Measurements from ENCODE around the gene EPB41L5. TPM values are rescaled to one million over a fixed set of nuclear protein-coding genes. Genes with fewer than 3 reads are reported as not detected.

EPB41L5 gene
- polyA plus RNA-seq, 4 donors: 10.6 to 34.6 (median 12.6) TPM

GRCh38 chr2:120221616-120222015 is 208.7 kb downstream of the EPB41L5 start:
- no peak for DNase-seq
- no peak for FAIRE-seq
- 93 to 96% (median 93%) methylated on average over 8 of the region's 8 CpGs for WGBS, 3 donors

GRCh38 chr2:120222186-120223033 is 209.5 kb downstream of the EPB41L5 start:
- H3K36me3 ChIP-seq (ENCODE audit: control insufficient read depth in 3 of 3, insufficient read depth in 2 of 3, low read depth in 1 of 3, low read length in 3 of 3): peaks cover 0 to 37% (median 0%) of the 10 kb centered on the region in 3 donors
- 76 to 87% (median 78%) methylated on average over 42 to 49 of the region's 49 CpGs for WGBS, 3 donors
- peaks cover 0 to 35% of the 10 kb centered on the region in 2 donors for H3K9me3 ChIP-seq (ENCODE audit: control insufficient read depth in 2 of 2, insufficient read depth in 1 of 2, low read depth in 1 of 2, low read length in 1 of 2)
- no peaks in the 10 kb centered on the region for H3K27me3 ChIP-seq (ENCODE audit: control insufficient read depth in 3 of 3, insufficient read depth in 3 of 3, low read length in 3 of 3)
- DNase-seq (no peak), FAIRE-seq (no peak)
- H3K27ac ChIP-seq (ENCODE audit: low read depth in 1 of 3, low read length in 2 of 3): peak overlapping the region; percentile 93 to 97 (median 94)
- peak overlapping the region in 2 of 3 donors; percentile 60 to 67 for H3K4me3 ChIP-seq (ENCODE audit: low read depth in 1 of 3, low read length in 3 of 3)
- H3K4me1 ChIP-seq (ENCODE audit: control insufficient read depth in 3 of 3, insufficient read depth in 2 of 3, low read depth in 1 of 3, low read length in 2 of 3): peaks cover 0 to 14% (median 3%) of the 10 kb centered on the region in 3 donors

More at GRCh38 chr2:120221616-120222015, 208.7 kb downstream of the EPB41L5 start:
- no peaks in the 10 kb centered on the region for H3K27me3 ChIP-seq (ENCODE audit: control insufficient read depth in 3 of 3, insufficient read depth in 3 of 3, low read length in 3 of 3)
- H3K36me3 ChIP-seq (ENCODE audit: control insufficient read depth in 3 of 3, insufficient read depth in 2 of 3, low read depth in 1 of 3, low read length in 3 of 3): peaks cover 0 to 37% (median 0%) of the 10 kb centered on the region in 3 donors
- no peak overlapping the region for H3K27ac ChIP-seq (ENCODE audit: low read depth in 1 of 3, low read length in 2 of 3)
- peaks cover 0 to 36% of the 10 kb centered on the region in 2 donors for H3K9me3 ChIP-seq (ENCODE audit: control insufficient read depth in 2 of 2, insufficient read depth in 1 of 2, low read depth in 1 of 2, low read length in 1 of 2)
- H3K4me1 ChIP-seq (ENCODE audit: control insufficient read depth in 3 of 3, insufficient read depth in 2 of 3, low read depth in 1 of 3, low read length in 2 of 3): peaks cover 0 to 14% (median 3%) of the 10 kb centered on the region in 3 donors
- no peak overlapping the region for H3K4me3 ChIP-seq (ENCODE audit: low read depth in 1 of 3, low read length in 3 of 3)

- H3K27ac ChIP-seq (ENCODE audit: low read depth in 1 of 3, low read length in 2 of 3): peak within 1 kb of the TSS; percentile 93 to 97 (median 94)
- no peaks in the 10 kb centered on the region for H3K27me3 ChIP-seq (ENCODE audit: control insufficient read depth in 3 of 3, insufficient read depth in 3 of 3, low read length in 3 of 3)
- peak within 1 kb of the TSS; percentile 60 to 79 (median 67) for H3K4me3 ChIP-seq (ENCODE audit: low read depth in 1 of 3, low read length in 3 of 3)
- H3K36me3 ChIP-seq (ENCODE audit: control insufficient read depth in 3 of 3, insufficient read depth in 2 of 3, low read depth in 1 of 3, low read length in 3 of 3): peaks cover 0 to 29% (median 0%) of the 10 kb centered on the region in 3 donors
- H3K4me1 ChIP-seq (ENCODE audit: control insufficient read depth in 3 of 3, insufficient read depth in 2 of 3, low read depth in 1 of 3, low read length in 2 of 3): peaks cover 0 to 16% (median 3%) of the 10 kb centered on the region in 3 donors
- WGBS, 3 donors: 1 to 2% (median 1%) methylated on average over 87 to 108 of the region's 108 CpGs
- DNase-seq (peak; percentile 89 to 98), FAIRE-seq (no peak)
- peaks cover 0 to 27% of the 10 kb centered on the region in 2 donors for H3K9me3 ChIP-seq (ENCODE audit: control insufficient read depth in 2 of 2, insufficient read depth in 1 of 2, low read depth in 1 of 2, low read length in 1 of 2)
Measured at GRCh38 chr2:120223034-120223912, 210.4 kb downstream of the EPB41L5 start, which contains the start of gene TMEM185B. TMEM185B (minus strand) TSS chr2:120223400; CDS start chr2:120222976, 424 bp downstream.

GRCh38 chr2:120224256-120224655 is 211.4 kb downstream of the EPB41L5 start:
- no peak for DNase-seq
- H3K27ac ChIP-seq (ENCODE audit: low read depth in 1 of 3, low read length in 2 of 3): peak overlapping the region in 1 of 3 donors; percentile 93
- H3K36me3 ChIP-seq (ENCODE audit: control insufficient read depth in 3 of 3, insufficient read depth in 2 of 3, low read depth in 1 of 3, low read length in 3 of 3): peaks cover 0 to 19% (median 0%) of the 10 kb centered on the region in 3 donors
- peaks cover 0 to 16% (median 3%) of the 10 kb centered on the region in 3 donors for H3K4me1 ChIP-seq (ENCODE audit: control insufficient read depth in 3 of 3, insufficient read depth in 2 of 3, low read depth in 1 of 3, low read length in 2 of 3)
- no peak for FAIRE-seq
- H3K27me3 ChIP-seq (ENCODE audit: control insufficient read depth in 3 of 3, insufficient read depth in 3 of 3, low read length in 3 of 3): no peaks in the 10 kb centered on the region
- peaks cover 0 to 19% of the 10 kb centered on the region in 2 donors for H3K9me3 ChIP-seq (ENCODE audit: control insufficient read depth in 2 of 2, insufficient read depth in 1 of 2, low read depth in 1 of 2, low read length in 1 of 2)
- 89 to 94% (median 92%) methylated on average over 13 of the region's 13 CpGs for WGBS, 3 donors
- H3K4me3 ChIP-seq (ENCODE audit: low read depth in 1 of 3, low read length in 3 of 3): peak overlapping the region in 1 of 3 donors; percentile 67

GRCh38 chr2:120224735-120225548 is 212.1 kb downstream of the EPB41L5 start:
- DNase-seq (no peak), FAIRE-seq (no peak)
- H3K9me3 ChIP-seq (ENCODE audit: control insufficient read depth in 2 of 2, insufficient read depth in 1 of 2, low read depth in 1 of 2, low read length in 1 of 2): peaks cover 0 to 14% of the 10 kb centered on the region in 2 donors
- 86 to 94% (median 88%) methylated on average over 9 of the region's 9 CpGs for WGBS, 3 donors
- no peak overlapping the region for H3K27ac ChIP-seq (ENCODE audit: low read depth in 1 of 3, low read length in 2 of 3)
- peaks cover 0 to 19% (median 3%) of the 10 kb centered on the region in 3 donors for H3K4me1 ChIP-seq (ENCODE audit: control insufficient read depth in 3 of 3, insufficient read depth in 2 of 3, low read depth in 1 of 3, low read length in 2 of 3)
- peaks cover 0 to 12% (median 0%) of the 10 kb centered on the region in 3 donors for H3K36me3 ChIP-seq (ENCODE audit: control insufficient read depth in 3 of 3, insufficient read depth in 2 of 3, low read depth in 1 of 3, low read length in 3 of 3)
- no peaks in the 10 kb centered on the region for H3K27me3 ChIP-seq (ENCODE audit: control insufficient read depth in 3 of 3, insufficient read depth in 3 of 3, low read length in 3 of 3)
- no peak overlapping the region for H3K4me3 ChIP-seq (ENCODE audit: low read depth in 1 of 3, low read length in 3 of 3)

- peaks cover 0 to 14% of the 10 kb centered on the region in 2 donors for H3K9me3 ChIP-seq (ENCODE audit: control insufficient read depth in 2 of 2, insufficient read depth in 1 of 2, low read depth in 1 of 2, low read length in 1 of 2)
- DNase-seq (no peak), FAIRE-seq (no peak)
- H3K27me3 ChIP-seq (ENCODE audit: control insufficient read depth in 3 of 3, insufficient read depth in 3 of 3, low read length in 3 of 3): no peaks in the 10 kb centered on the region
- H3K27ac ChIP-seq (ENCODE audit: low read depth in 1 of 3, low read length in 2 of 3): no peak overlapping the region
- peaks cover 0 to 23% (median 3%) of the 10 kb centered on the region in 3 donors for H3K4me1 ChIP-seq (ENCODE audit: control insufficient read depth in 3 of 3, insufficient read depth in 2 of 3, low read depth in 1 of 3, low read length in 2 of 3)
- no peak overlapping the region for H3K4me3 ChIP-seq (ENCODE audit: low read depth in 1 of 3, low read length in 3 of 3)
- peaks cover 0 to 8% (median 0%) of the 10 kb centered on the region in 3 donors for H3K36me3 ChIP-seq (ENCODE audit: control insufficient read depth in 3 of 3, insufficient read depth in 2 of 3, low read depth in 1 of 3, low read length in 3 of 3)
- WGBS, 3 donors: 83 to 89% (median 89%) methylated on average over 9 of the region's 9 CpGs
Measured at GRCh38 chr2:120225549-120226065, 212.7 kb downstream of the EPB41L5 start.

GRCh38 chr2:120226316-120226715 is 213.4 kb downstream of the EPB41L5 start:
- FAIRE-seq (no peak), DNase-seq (no peak)
- no peak overlapping the region for H3K27ac ChIP-seq (ENCODE audit: low read depth in 1 of 3, low read length in 2 of 3)
- no peaks in the 10 kb centered on the region for H3K27me3 ChIP-seq (ENCODE audit: control insufficient read depth in 3 of 3, insufficient read depth in 3 of 3, low read length in 3 of 3)
- peaks cover 0 to 14% of the 10 kb centered on the region in 2 donors for H3K9me3 ChIP-seq (ENCODE audit: control insufficient read depth in 2 of 2, insufficient read depth in 1 of 2, low read depth in 1 of 2, low read length in 1 of 2)
- WGBS, 3 donors: 86 to 91% (median 87%) methylated on average over 9 of the region's 9 CpGs
- peaks cover 0 to 8% (median 0%) of the 10 kb centered on the region in 3 donors for H3K36me3 ChIP-seq (ENCODE audit: control insufficient read depth in 3 of 3, insufficient read depth in 2 of 3, low read depth in 1 of 3, low read length in 3 of 3)
- no peak overlapping the region for H3K4me3 ChIP-seq (ENCODE audit: low read depth in 1 of 3, low read length in 3 of 3)
- H3K4me1 ChIP-seq (ENCODE audit: control insufficient read depth in 3 of 3, insufficient read depth in 2 of 3, low read depth in 1 of 3, low read length in 2 of 3): peaks cover 0 to 30% (median 3%) of the 10 kb centered on the region in 3 donors
